A673 (cell line): ENCODE measurements around the gene ATG5. TPM values are rescaled to one million over a fixed set of nuclear protein-coding genes. Genes with fewer than 3 reads are reported as not detected.

Experiments
- BruUV-seq: library from RNA; stranded (reverse); fragments of 400-500 nt; replicated peaks from 2 replicates; lab custom pipeline; 2021; lab: Mats Ljungman, UMichigan
- CTCF ChIA-PET: fragments of 300-600 bp; sonication (Branson Sonifier 250); formaldehyde crosslinking; loops from one replicate; lab custom pipeline; 2022; ENCODE audit warnings: antibody characterized with exemption; lab: Charles Lee
- POLR2A ChIA-PET: fragments of 300-600 bp; sonication (Branson Sonifier 250); formaldehyde crosslinking; loops from one replicate; lab custom pipeline; 2022; ENCODE audit warnings: antibody characterized with exemption; ENCODE audit not compliant: low non-redundant PET; lab: Charles Lee
- DNase-seq: peaks from one replicate; pipeline ENCODE4 v3.0.0-alpha.2; 2015; ENCODE audit warnings: low spot score
- H3K27ac ChIP-seq: fragments of 200-600 bp; sonication (generic); 2 replicates; pipeline ENCODE4 v1.5.1; 2016; ENCODE audit warnings: mixed run types, low read depth, mild to moderate bottlenecking, mixed read lengths, antibody characterized with exemption, low read length; ENCODE audit not compliant: poor library complexity, severe bottlenecking
- H3K27me3 ChIP-seq: fragments of 200-600 bp; sonication (generic); replicated peaks from 2 replicates; pipeline ENCODE4 v1.6.1; 2017; ENCODE audit warnings: mixed run types, low read depth, mild to moderate bottlenecking, mixed read lengths, antibody characterized with exemption, low read length; ENCODE audit not compliant: insufficient read depth, poor library complexity
- H3K36me3 ChIP-seq: fragments of 200-600 bp; sonication (generic); 2 replicates; pipeline ENCODE4 v1.6.1; 2016; ENCODE audit warnings: mixed run types, mild to moderate bottlenecking, mixed read lengths, antibody characterized with exemption, low read length; ENCODE audit not compliant: insufficient read depth, poor library complexity, severe bottlenecking
- H3K4me1 ChIP-seq: fragments of 200-600 bp; sonication (generic); 2 replicates; pipeline ENCODE4 v1.6.1; 2017; ENCODE audit warnings: mixed run types, mild to moderate bottlenecking, mixed read lengths, antibody characterized with exemption, low read length; ENCODE audit not compliant: insufficient read depth, poor library complexity, severe bottlenecking
- H3K4me3 ChIP-seq: fragments of 200-600 bp; sonication (generic); 2 replicates; pipeline ENCODE4 v1.5.1; 2016; ENCODE audit warnings: low read depth, mixed run types, mild to moderate bottlenecking, mixed read lengths, low read length; ENCODE audit not compliant: poor library complexity, severe bottlenecking
- H3K9me3 ChIP-seq: fragments of 200-600 bp; sonication (generic); 2 replicates; pipeline ENCODE4 v1.6.1; 2016; ENCODE audit warnings: mixed run types, low read depth, mild to moderate bottlenecking, mixed read lengths, antibody characterized with exemption, low read length; ENCODE audit not compliant: poor library complexity, severe bottlenecking
- CTCF ChIP-seq: fragments of 300-800, 200-600 bp; sonication (generic); conservative IDR thresholded peaks from 2 replicates; pipeline ENCODE4 v1.5.1; 2017; ENCODE audit warnings: low read depth, mild to moderate bottlenecking, antibody characterized with exemption, low read length, moderate library complexity, mixed read lengths
- EZH2 ChIP-seq: fragments of 200-600 bp; sonication (generic); IDR thresholded peaks from 2 replicates; pipeline ENCODE4 v1.6.1; 2017; ENCODE audit warnings: borderline replicate concordance, low read depth, mild to moderate bottlenecking, mixed read lengths, antibody characterized with exemption, low read length; ENCODE audit not compliant: poor library complexity, severe bottlenecking
- intact Hi-C: fragments of 100-400 bp; cut with micrococcal nuclease; formaldehyde crosslinking; loops from one replicate; pipeline ENCODE4 v1.10.0; 2022; ENCODE audit not compliant: unreplicated experiment
- total RNA-seq: library from RNA; stranded (reverse); gene quantifications from 2 replicates; pipeline ENCODE4 v1.2.3, GENCODE V29; 2021

ATG5 gene
- total RNA-seq, 1 experiment from 2014 or later = 37.0 TPM

- CTCF ChIA-PET = no interaction called here
- TF ChIP-seq CTCF = no peak
- no peak for TF ChIP-seq EZH2
Measured at GRCh38 chr6:106281661-106282060, 43.9 kb downstream of the ATG5 start.

GRCh38 chr6:106281088-106281487, 44.5 kb downstream of the ATG5 start:
- ChIA-PET POLR2A (no interaction called here), CTCF (no interaction called here)
- TF ChIP-seq CTCF (no peak), EZH2 (no peak)

More at GRCh38 chr6:106281661-106282060, 43.9 kb downstream of the ATG5 start:
- intact Hi-C loops = no loop called here
- POLR2A ChIA-PET = no interaction called here
- H3K4me3 ChIP-seq = no peak overlapping the region
- no peaks in the 10 kb centered on the region for H3K36me3 ChIP-seq
- no peak overlapping the region for H3K27ac ChIP-seq
- DNase-seq = no peak
- BruUV-seq = no TSS peak
- no peaks in the 10 kb centered on the region for H3K27me3 ChIP-seq
- H3K9me3 ChIP-seq = no peaks in the 10 kb centered on the region
- no peaks in the 10 kb centered on the region for H3K4me1 ChIP-seq

GRCh38 chr6:106279179-106279578, 46.4 kb downstream of the ATG5 start:
- Histone ChIP-seq H3K4me3 (no peak overlapping the region), H3K36me3 (no peaks in the 10 kb centered on the region), H3K9me3 (no peaks in the 10 kb centered on the region), H3K27ac (no peak overlapping the region), H3K27me3 (no peaks in the 10 kb centered on the region), H3K4me1 (no peaks in the 10 kb centered on the region)
- CTCF ChIA-PET = interaction anchor here (0.6 kb wide), 1 partner anchor 193 kb away, joined by 8 read pairs; the partner anchor contains the start of gene PRDM1
- no TSS peak for BruUV-seq
- intact Hi-C loops = no loop called here
- DNase-seq = no peak
- POLR2A ChIA-PET = no interaction called here
- TF ChIP-seq EZH2 (no peak), CTCF (no peak)

More at GRCh38 chr6:106281088-106281487, 44.5 kb downstream of the ATG5 start:
- no peak overlapping the region for H3K4me3 ChIP-seq
- no peaks in the 10 kb centered on the region for H3K36me3 ChIP-seq
- H3K4me1 ChIP-seq = no peaks in the 10 kb centered on the region
- no peaks in the 10 kb centered on the region for H3K9me3 ChIP-seq
- DNase-seq = no peak
- intact Hi-C loops = no loop called here
- no peaks in the 10 kb centered on the region for H3K27me3 ChIP-seq
- BruUV-seq = no TSS peak
- H3K27ac ChIP-seq = no peak overlapping the region
